ENCODE results near the gene C19orf81. TPM values are rescaled to one million over a fixed set of nuclear protein-coding genes. Genes with fewer than 3 reads are reported as not detected.

Gene C19orf81
- total and polyA plus RNA-seq, 4 donors, result 1.3 to 2.5 (median 1.7) TPM; not detected in 1

DNA sequence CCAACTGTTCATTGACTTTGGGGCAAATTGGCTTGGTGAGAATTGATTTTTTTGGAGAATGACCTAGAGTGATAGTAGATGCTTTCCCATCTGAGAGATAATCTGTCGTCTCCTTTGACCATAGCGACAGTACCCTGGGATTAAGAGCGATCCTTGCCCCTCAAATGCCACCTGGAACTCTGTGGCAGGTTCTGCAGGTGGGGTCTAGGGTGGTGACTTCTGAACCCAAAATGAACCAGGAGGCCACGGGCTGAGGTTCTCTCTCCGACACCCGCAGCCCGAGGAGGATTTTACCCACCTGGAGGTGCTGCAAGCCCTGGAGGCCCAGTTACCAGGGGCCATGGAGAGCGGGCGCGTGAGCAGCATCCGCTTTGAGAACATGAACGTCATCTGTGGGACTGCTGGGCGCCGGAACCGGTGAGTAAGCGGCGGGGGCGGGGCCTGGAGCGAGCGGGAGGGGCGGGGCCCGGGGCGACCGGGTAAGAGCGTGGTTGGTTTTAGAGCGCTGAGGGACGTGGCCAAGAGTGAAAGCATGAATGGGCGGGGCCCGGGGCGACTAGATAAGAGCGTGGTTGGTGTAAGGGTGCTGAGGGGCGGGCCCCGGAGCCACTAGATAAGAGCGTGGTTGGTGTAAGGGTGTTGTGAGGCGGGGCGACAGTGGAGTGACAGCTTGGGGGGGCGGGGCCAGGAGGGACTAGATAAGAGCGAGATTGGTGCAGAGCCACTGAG is 8.6 kb downstream of the C19orf81 start:
- TF ChIP-seq, protein P1, sequence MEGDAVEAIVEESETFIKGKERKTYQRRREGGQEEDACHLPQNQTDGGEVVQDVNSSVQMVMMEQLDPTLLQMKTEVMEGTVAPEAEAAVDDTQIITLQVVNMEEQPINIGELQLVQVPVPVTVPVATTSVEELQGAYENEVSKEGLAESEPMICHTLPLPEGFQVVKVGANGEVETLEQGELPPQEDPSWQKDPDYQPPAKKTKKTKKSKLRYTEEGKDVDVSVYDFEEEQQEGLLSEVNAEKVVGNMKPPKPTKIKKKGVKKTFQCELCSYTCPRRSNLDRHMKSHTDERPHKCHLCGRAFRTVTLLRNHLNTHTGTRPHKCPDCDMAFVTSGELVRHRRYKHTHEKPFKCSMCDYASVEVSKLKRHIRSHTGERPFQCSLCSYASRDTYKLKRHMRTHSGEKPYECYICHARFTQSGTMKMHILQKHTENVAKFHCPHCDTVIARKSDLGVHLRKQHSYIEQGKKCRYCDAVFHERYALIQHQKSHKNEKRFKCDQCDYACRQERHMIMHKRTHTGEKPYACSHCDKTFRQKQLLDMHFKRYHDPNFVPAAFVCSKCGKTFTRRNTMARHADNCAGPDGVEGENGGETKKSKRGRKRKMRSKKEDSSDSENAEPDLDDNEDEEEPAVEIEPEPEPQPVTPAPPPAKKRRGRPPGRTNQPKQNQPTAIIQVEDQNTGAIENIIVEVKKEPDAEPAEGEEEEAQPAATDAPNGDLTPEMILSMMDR (IDR thresholded peaks at IDR 0.05; ENCODE audit: control extremely low read depth, extremely low read depth), result no peak
- H3K9me3 ChIP-seq (ENCODE audit: control insufficient read depth in 4 of 4, insufficient read depth in 3 of 4, low read length in 3 of 4), result peaks cover 0 to 14% (median 3%) of the 10 kb centered on the region in 4 donors
- no peaks in the 10 kb centered on the region for H3K36me3 ChIP-seq (ENCODE audit: control insufficient read depth in 4 of 4, insufficient read depth in 4 of 4, low read length in 4 of 4)
- no peak overlapping the region for H3K9ac ChIP-seq (ENCODE audit: insufficient read depth in 1 of 2, low read length in 2 of 2)
- H3K4me3 ChIP-seq, result no peak overlapping the region
- peaks cover 0 to 13% (median 0%) of the 10 kb centered on the region in 5 donors for H3K4me1 ChIP-seq (ENCODE audit: control insufficient read depth in 5 of 5, insufficient read depth in 5 of 5, low read length in 5 of 5)
- peak; percentile 89 to 91 (median 90) for DNase-seq
- H3K27me3 ChIP-seq (ENCODE audit: control insufficient read depth in 3 of 3, insufficient read depth in 3 of 3, low read length in 2 of 3), result peaks cover 8 to 45% (median 19%) of the 10 kb centered on the region in 3 donors
- no peak overlapping the region for H3K27ac ChIP-seq (ENCODE audit: low read depth in 1 of 2, low read length in 1 of 2)
- ATAC-seq (ENCODE audit: insufficient read depth, low FRiP score), result peak; percentile 79
- 3% methylated on average over 38 of the region's 38 CpGs for WGBS, 2 donors

DNA sequence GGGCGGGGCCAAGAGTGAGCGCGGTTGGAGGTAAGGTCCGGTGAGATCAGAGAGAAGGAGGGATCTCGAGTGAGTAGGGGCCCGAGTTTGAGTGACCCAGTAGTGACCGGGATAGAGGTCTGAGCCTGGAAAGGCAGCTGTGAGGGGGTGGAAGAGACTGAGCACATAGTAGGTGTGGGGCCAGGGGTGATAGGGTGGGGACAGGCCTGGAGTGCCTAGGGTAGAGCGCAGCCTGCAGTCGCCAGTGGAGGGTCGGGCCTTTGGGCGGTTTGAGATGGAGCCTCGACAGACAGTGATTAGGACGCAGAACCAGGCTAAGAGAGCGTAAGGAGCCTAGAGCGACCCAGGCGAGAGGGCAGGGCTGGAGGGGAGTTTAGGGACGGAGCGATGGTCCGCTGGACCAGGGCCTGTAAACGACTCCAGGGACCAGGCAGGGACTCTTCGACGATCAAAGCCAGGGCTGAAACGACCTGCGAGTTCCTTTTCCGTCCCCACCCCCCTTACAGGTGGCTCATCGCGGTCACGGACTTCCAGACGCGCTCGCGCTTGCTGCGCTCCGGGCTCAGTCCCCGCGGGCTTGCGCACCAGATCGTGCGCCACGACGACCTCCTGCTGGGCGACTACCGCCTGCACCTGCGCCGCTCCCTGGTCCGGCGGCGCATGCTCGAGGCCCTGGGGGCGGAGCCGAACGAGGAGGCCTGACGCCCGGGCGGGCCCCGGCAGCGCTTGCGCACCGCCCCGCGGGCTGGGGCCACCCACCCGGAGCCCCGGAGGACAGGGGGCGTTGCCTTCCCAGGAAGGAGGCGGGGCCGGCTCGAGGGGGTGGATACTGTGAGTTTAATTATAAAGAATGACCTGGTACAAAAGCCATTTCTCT is 9.4 kb downstream of the C19orf81 start:
- H3K4me3 ChIP-seq, result peak overlapping the region; percentile 15
- peaks cover 0 to 13% (median 0%) of the 10 kb centered on the region in 5 donors for H3K4me1 ChIP-seq (ENCODE audit: control insufficient read depth in 5 of 5, insufficient read depth in 5 of 5, low read length in 5 of 5)
- ATAC-seq (ENCODE audit: insufficient read depth, low FRiP score), result peak; percentile 27
- peak; percentile 59 to 74 (median 67) for DNase-seq
- no peaks in the 10 kb centered on the region for H3K36me3 ChIP-seq (ENCODE audit: control insufficient read depth in 4 of 4, insufficient read depth in 4 of 4, low read length in 4 of 4)
- 2 to 4% methylated on average over 65 to 67 of the region's 67 CpGs for WGBS, 2 donors
- H3K9me3 ChIP-seq (ENCODE audit: control insufficient read depth in 4 of 4, insufficient read depth in 3 of 4, low read length in 3 of 4), result peaks cover 0 to 14% (median 3%) of the 10 kb centered on the region in 4 donors
- TF ChIP-seq, protein P1 (IDR thresholded peaks at IDR 0.05; ENCODE audit: control extremely low read depth, extremely low read depth), result no peak
- H3K27ac ChIP-seq (ENCODE audit: low read depth in 1 of 2, low read length in 1 of 2), result no peak overlapping the region
- no peak overlapping the region for H3K9ac ChIP-seq (ENCODE audit: insufficient read depth in 1 of 2, low read length in 2 of 2)
- H3K27me3 ChIP-seq (ENCODE audit: control insufficient read depth in 3 of 3, insufficient read depth in 3 of 3, low read length in 2 of 3), result peaks cover 8 to 47% (median 26%) of the 10 kb centered on the region in 3 donors

DNA sequence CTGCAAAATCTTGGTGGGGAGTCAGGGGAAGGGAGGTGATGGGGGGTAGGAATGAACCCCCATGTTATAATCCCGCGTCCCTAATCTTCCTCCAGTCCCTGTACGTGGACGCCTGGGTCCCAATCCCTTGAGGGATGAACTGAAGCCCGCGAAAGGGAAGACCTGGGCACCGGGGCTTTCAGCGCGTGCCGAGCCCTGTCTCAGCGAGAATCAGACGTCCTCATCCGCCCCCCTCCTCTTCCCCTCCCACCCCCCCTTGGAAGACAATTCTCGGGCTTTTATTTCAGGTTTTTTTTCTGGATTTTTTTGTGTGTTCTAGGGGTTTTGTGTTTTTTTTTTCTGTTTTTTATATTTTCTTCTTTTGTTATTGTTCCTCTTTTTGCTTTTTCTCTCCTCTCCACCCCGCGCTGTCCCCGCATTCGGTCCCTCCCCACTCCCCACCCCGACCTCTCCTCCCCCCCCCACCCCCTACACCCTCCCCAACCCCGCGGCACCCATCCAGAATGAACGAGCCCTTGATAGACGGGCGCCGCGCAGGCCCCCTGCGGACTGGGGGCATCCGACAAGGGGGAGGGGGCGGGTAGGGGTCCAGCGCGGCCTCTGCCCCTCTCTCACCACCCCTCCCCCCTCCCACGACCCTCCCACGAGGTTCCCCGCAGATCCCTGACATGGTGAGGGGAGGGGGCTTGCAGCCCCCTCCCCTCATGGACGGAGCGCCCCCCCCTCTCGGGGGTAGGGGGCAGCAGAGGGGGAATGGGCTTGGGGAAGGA is 10.3 kb downstream of the C19orf81 start:
- no peak overlapping the region for H3K4me3 ChIP-seq
- TF ChIP-seq, protein P1 (IDR thresholded peaks at IDR 0.05; ENCODE audit: control extremely low read depth, extremely low read depth), result no peak
- H3K9ac ChIP-seq (ENCODE audit: insufficient read depth in 1 of 2, low read length in 2 of 2), result no peak overlapping the region
- 2 to 4% methylated on average over 25 to 36 of the region's 37 CpGs for WGBS, 2 donors
- H3K27ac ChIP-seq (ENCODE audit: low read depth in 1 of 2, low read length in 1 of 2), result no peak overlapping the region
- H3K4me1 ChIP-seq (ENCODE audit: control insufficient read depth in 5 of 5, insufficient read depth in 5 of 5, low read length in 5 of 5), result peaks cover 0 to 13% (median 0%) of the 10 kb centered on the region in 5 donors
- H3K27me3 ChIP-seq (ENCODE audit: control insufficient read depth in 3 of 3, insufficient read depth in 3 of 3, low read length in 2 of 3), result peaks cover 8 to 47% (median 26%) of the 10 kb centered on the region in 3 donors
- no peaks in the 10 kb centered on the region for H3K36me3 ChIP-seq (ENCODE audit: control insufficient read depth in 4 of 4, insufficient read depth in 4 of 4, low read length in 4 of 4)
- ATAC-seq (ENCODE audit: insufficient read depth, low FRiP score), result no peak
- no peak for DNase-seq
- peaks cover 0 to 15% (median 3%) of the 10 kb centered on the region in 4 donors for H3K9me3 ChIP-seq (ENCODE audit: control insufficient read depth in 4 of 4, insufficient read depth in 3 of 4, low read length in 3 of 4)

Measured in lung (tissue), 12 donors.